ENCODE results near the gene CDC6.

GRCh38 chr17:40350689-40351358 lies 63.1 kb downstream of the CDC6 start:
- TF ChIP-seq, protein P1, sequence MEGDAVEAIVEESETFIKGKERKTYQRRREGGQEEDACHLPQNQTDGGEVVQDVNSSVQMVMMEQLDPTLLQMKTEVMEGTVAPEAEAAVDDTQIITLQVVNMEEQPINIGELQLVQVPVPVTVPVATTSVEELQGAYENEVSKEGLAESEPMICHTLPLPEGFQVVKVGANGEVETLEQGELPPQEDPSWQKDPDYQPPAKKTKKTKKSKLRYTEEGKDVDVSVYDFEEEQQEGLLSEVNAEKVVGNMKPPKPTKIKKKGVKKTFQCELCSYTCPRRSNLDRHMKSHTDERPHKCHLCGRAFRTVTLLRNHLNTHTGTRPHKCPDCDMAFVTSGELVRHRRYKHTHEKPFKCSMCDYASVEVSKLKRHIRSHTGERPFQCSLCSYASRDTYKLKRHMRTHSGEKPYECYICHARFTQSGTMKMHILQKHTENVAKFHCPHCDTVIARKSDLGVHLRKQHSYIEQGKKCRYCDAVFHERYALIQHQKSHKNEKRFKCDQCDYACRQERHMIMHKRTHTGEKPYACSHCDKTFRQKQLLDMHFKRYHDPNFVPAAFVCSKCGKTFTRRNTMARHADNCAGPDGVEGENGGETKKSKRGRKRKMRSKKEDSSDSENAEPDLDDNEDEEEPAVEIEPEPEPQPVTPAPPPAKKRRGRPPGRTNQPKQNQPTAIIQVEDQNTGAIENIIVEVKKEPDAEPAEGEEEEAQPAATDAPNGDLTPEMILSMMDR (IDR thresholded peaks at IDR 0.05; ENCODE audit: extremely low read depth in 1 of 2, insufficient read depth in 1 of 2, low read depth in 1 of 2, low read length in 2 of 2), result no peak
- TF ChIP-seq POLR2A (IDR thresholded peaks at IDR 0.05; ENCODE audit: low read depth, low read length), result no peak
- TF ChIP-seq MYC (IDR thresholded peaks at IDR 0.05; ENCODE audit: low read depth, low read length), result no peak
- no peak for TF ChIP-seq EZH2 (IDR thresholded peaks at IDR 0.05; ENCODE audit: borderline replicate concordance, low read depth, low read length, severe bottlenecking)
- no peak for TF ChIP-seq JUN (IDR thresholded peaks at IDR 0.05; ENCODE audit: borderline replicate concordance, insufficient read depth, insufficient read length, low read depth)

Data from endothelial cell of umbilical vein (primary cell).